HL-60 (cell line): ENCODE results near the gene UBQLN1.

Source experiments
- DNase-seq, 2 experiments: peaks; one replicate each; pipeline ENCODE4 v3.0.0-alpha.2; 2010 to 2020; ENCODE audit warnings: low read depth in 1 of 2, low spot score in 1 of 2
- H3K27ac ChIP-seq: fragments of 250-450 bp; sonication (Bioruptor Pico); replicated peaks from 2 replicates; pipeline ENCODE4 v1.5.1; 2020; ENCODE audit warnings: mild to moderate bottlenecking, moderate library complexity
- H3K27me3 ChIP-seq: fragments of 250-450 bp; sonication (Bioruptor Pico); 2 replicates; pipeline ENCODE4 v1.5.1; 2021; ENCODE audit warnings: mild to moderate bottlenecking, moderate library complexity; ENCODE audit not compliant: insufficient read depth, poor library complexity, severe bottlenecking
- H3K4me3 ChIP-seq: replicated peaks from 2 replicates; pipeline ENCODE4 v1.5.1; 2011; ENCODE audit warnings: mild to moderate bottlenecking, control low read depth, low read length; ENCODE audit not compliant: insufficient read depth
- GABPA ChIP-seq: IDR thresholded peaks from 2 replicates; pipeline ENCODE4 v1.6.1; 2012; ENCODE audit warnings: low read depth
- POLR2AphosphoS5 ChIP-seq: IDR thresholded peaks from 2 replicates; pipeline ENCODE4 v1.6.1; 2012; ENCODE audit warnings: low read depth
- SPI1 ChIP-seq: IDR thresholded peaks from 2 replicates; pipeline ENCODE4 v1.6.1; 2012; ENCODE audit warnings: low read depth, mild to moderate bottlenecking, borderline replicate concordance
- TF ChIP-seq, protein P1 (sequence below): IDR thresholded peaks from 2 replicates; pipeline ENCODE4 v1.6.1; 2012; ENCODE audit warnings: low read depth; ENCODE audit not compliant: insufficient replicate concordance
- TF ChIP-seq, protein P2 (sequence below): IDR thresholded peaks from one replicate; pipeline ENCODE4 v1.5.1; 2011; ENCODE audit warnings: low read length, control low read depth, inconsistent platforms; ENCODE audit not compliant: insufficient read depth

UBQLN1 gene

DNA sequence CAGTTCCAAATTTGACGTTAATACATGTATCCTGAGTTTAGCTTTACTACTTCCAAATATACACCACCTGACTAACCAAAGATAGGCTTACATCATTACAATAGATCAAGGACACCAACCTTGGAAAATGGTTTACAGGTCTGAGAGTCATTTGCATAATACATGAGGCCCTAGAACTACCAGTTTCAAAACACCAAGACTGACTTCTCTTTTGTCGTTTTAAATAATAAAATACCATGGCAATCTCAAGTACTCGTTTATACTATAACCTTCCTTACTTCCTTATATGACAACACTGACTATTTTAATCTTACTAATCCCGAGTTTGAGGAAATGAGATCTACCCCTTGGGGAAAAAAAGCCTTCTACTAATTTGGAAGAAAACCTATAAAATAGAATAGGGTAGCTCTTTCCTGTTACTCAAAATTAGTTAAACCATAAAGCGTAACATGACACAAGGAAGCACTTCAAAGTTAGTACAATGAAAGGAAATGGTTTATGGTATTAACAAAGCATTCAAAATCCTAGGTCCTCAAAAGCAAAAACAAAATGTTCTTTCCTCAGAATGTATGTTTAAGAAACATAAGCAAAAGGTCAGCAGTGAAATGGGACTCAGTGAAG is 42.1 kb downstream of the UBQLN1 start:
- H3K27ac ChIP-seq, result peak overlapping the region; percentile 11; the same call in 1 of the 2 replicates
- H3K4me3 ChIP-seq, result no peak overlapping the region
- H3K27me3 ChIP-seq, result no peaks in the 10 kb centered on the region
- TF ChIP-seq GABPA, result no peak
- TF ChIP-seq SPI1, result no peak
- TF ChIP-seq, protein P1, sequence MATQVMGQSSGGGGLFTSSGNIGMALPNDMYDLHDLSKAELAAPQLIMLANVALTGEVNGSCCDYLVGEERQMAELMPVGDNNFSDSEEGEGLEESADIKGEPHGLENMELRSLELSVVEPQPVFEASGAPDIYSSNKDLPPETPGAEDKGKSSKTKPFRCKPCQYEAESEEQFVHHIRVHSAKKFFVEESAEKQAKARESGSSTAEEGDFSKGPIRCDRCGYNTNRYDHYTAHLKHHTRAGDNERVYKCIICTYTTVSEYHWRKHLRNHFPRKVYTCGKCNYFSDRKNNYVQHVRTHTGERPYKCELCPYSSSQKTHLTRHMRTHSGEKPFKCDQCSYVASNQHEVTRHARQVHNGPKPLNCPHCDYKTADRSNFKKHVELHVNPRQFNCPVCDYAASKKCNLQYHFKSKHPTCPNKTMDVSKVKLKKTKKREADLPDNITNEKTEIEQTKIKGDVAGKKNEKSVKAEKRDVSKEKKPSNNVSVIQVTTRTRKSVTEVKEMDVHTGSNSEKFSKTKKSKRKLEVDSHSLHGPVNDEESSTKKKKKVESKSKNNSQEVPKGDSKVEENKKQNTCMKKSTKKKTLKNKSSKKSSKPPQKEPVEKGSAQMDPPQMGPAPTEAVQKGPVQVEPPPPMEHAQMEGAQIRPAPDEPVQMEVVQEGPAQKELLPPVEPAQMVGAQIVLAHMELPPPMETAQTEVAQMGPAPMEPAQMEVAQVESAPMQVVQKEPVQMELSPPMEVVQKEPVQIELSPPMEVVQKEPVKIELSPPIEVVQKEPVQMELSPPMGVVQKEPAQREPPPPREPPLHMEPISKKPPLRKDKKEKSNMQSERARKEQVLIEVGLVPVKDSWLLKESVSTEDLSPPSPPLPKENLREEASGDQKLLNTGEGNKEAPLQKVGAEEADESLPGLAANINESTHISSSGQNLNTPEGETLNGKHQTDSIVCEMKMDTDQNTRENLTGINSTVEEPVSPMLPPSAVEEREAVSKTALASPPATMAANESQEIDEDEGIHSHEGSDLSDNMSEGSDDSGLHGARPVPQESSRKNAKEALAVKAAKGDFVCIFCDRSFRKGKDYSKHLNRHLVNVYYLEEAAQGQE, result no peak
- no peak for TF ChIP-seq POLR2AphosphoS5
- TF ChIP-seq, protein P2, sequence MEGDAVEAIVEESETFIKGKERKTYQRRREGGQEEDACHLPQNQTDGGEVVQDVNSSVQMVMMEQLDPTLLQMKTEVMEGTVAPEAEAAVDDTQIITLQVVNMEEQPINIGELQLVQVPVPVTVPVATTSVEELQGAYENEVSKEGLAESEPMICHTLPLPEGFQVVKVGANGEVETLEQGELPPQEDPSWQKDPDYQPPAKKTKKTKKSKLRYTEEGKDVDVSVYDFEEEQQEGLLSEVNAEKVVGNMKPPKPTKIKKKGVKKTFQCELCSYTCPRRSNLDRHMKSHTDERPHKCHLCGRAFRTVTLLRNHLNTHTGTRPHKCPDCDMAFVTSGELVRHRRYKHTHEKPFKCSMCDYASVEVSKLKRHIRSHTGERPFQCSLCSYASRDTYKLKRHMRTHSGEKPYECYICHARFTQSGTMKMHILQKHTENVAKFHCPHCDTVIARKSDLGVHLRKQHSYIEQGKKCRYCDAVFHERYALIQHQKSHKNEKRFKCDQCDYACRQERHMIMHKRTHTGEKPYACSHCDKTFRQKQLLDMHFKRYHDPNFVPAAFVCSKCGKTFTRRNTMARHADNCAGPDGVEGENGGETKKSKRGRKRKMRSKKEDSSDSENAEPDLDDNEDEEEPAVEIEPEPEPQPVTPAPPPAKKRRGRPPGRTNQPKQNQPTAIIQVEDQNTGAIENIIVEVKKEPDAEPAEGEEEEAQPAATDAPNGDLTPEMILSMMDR, result no peak
- DNase-seq, result no peak

DNA sequence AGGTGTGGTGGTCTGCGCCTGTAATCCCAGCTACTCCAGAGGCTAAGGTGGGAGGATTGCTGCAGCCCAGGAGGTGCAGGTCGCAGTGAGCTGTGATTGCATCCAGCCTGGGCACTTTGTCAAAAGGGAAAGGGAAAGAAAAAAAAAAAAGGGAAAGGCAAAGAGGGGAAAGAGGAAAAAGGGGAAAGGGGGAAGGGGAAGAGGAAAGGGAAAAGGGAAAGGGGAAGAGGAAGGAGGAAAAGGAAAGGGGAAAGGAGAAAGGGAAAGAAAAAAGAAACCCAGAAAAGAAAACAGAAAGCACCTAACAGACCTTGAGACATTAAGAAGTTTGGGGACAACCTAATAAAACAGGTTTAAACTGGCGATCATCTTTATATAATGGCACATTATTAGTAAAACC is 44.8 kb downstream of the UBQLN1 start:
- no peaks in the 10 kb centered on the region for H3K27me3 ChIP-seq
- H3K27ac ChIP-seq, result no peak overlapping the region
- TF ChIP-seq POLR2AphosphoS5, result no peak
- TF ChIP-seq, protein P2, result no peak
- no peak for TF ChIP-seq SPI1
- TF ChIP-seq, protein P1, result no peak
- no peak for DNase-seq
- no peak overlapping the region for H3K4me3 ChIP-seq

DNA sequence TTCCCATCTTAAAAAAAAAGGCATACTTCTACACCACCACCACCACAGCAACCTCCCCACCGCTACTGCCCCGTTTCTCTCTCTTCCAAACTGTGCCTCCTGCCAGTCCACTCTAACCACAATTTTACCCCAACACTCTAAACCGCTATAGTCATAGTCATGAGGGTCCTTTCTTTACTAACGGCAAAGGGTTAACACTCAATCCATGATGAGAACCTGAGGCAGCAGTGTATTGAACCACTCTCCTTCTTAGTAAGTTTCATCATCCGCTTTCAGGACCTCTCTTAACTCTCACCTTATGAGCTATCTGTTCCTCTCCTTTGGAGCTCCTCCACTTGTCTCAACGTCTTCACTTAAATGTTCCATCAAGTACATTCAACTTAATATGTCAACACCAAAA is 50.8 kb downstream of the UBQLN1 start:
- H3K27ac ChIP-seq, result no peak overlapping the region

More for the DNA sequence above, 50.8 kb downstream of the UBQLN1 start:
- no peak for DNase-seq
- Histone ChIP-seq H3K27me3 (no peaks in the 10 kb centered on the region), H3K4me3 (no peak overlapping the region)
- TF ChIP-seq POLR2AphosphoS5 (no peak), SPI1 (no peak), GABPA (no peak)
- TF ChIP-seq, protein P1, result no peak
